Neural cell (in vitro differentiated cells): ENCODE measurements around the gene MEIS1. TPM values are rescaled to one million over a fixed set of nuclear protein-coding genes. Genes with fewer than 3 reads are reported as not detected.
A peak's percentile ranks its signal among the peaks of the same experiment; 100 is the strongest.

Source experiments
- H2AFZ ChIP-seq: fragments of 200-600, 300-800 bp; sonication (generic), shearing (Covaris generic); 2 replicates; pipeline ENCODE4 v1.6.0; 2014; ENCODE audit warnings: low read depth, mild to moderate bottlenecking, antibody characterized with exemption, low read length, moderate library complexity
- H3F3A ChIP-seq: fragments of 200-600 bp; shearing (Covaris generic); 2 replicates; pipeline ENCODE4 v1.6.1; 2016; ENCODE audit warnings: mild to moderate bottlenecking, moderate library complexity, mixed read lengths, antibody characterized with exemption, low read length; ENCODE audit not compliant: insufficient read depth, poor library complexity, severe bottlenecking
- H3K27ac ChIP-seq: fragments of 200-600, 300-800 bp; sonication (generic), shearing (Covaris generic); 2 replicates; pipeline ENCODE4 v1.5.1; 2014; ENCODE audit warnings: mild to moderate bottlenecking, low read length, moderate library complexity
- H3K27me3 ChIP-seq: fragments of 300-800, 200-600 bp; sonication (generic), shearing (Covaris generic); 2 replicates; pipeline ENCODE4 v1.6.0; 2014; ENCODE audit warnings: mild to moderate bottlenecking, low read depth, low read length, moderate library complexity; ENCODE audit not compliant: insufficient read depth
- H3K36me3 ChIP-seq: fragments of 300-800, 200-600 bp; sonication (generic), shearing (Covaris generic); 2 replicates; pipeline ENCODE4 v1.5.1; 2014; ENCODE audit warnings: mild to moderate bottlenecking, antibody characterized with exemption, low read length, moderate library complexity; ENCODE audit not compliant: insufficient read depth
- H3K4me2 ChIP-seq: fragments of 300-800, 200-600 bp; sonication (generic), shearing (Covaris generic); 2 replicates; pipeline ENCODE4 v1.6.0; 2014; ENCODE audit warnings: mild to moderate bottlenecking, low read length
- H3K4me3 ChIP-seq: fragments of 300-800, 200-600 bp; sonication (generic), shearing (Covaris generic); 2 replicates; pipeline ENCODE4 v1.5.1; 2014; ENCODE audit warnings: mild to moderate bottlenecking, low read length, moderate library complexity
- H3K79me2 ChIP-seq: fragments of 200-600 bp; shearing (Covaris generic); replicated peaks from 2 replicates; pipeline ENCODE4 v1.6.0; 2014; ENCODE audit warnings: mild to moderate bottlenecking, low read length, moderate library complexity; ENCODE audit not compliant: insufficient read depth
- H3K9ac ChIP-seq: fragments of 300-800, 200-600 bp; sonication (generic), shearing (Covaris generic); 2 replicates; pipeline ENCODE4 v1.6.1; 2016; ENCODE audit warnings: mild to moderate bottlenecking, low read length, mixed read lengths
- H3K9me2 ChIP-seq: fragments of 200-600 bp; shearing (Covaris generic); 2 replicates; pipeline ENCODE4 v1.6.1; 2016; ENCODE audit warnings: mild to moderate bottlenecking, low read length, mixed read lengths; ENCODE audit not compliant: insufficient read depth
- H3K9me3 ChIP-seq: fragments of 200-600, 300-800 bp; sonication (generic), shearing (Covaris generic); 2 replicates; pipeline ENCODE4 v1.6.1; 2016; ENCODE audit warnings: mild to moderate bottlenecking, mixed run types, low read length, moderate library complexity, mixed read lengths
- H4K20me1 ChIP-seq: fragments of 200-600 bp; shearing (Covaris generic); 2 replicates; pipeline ENCODE4 v1.6.1; 2016; ENCODE audit warnings: mild to moderate bottlenecking, mixed run types; ENCODE audit not compliant: insufficient read depth
- EP300 ChIP-seq: fragments of 450-650 bp; conservative IDR thresholded peaks from 2 replicates; pipeline ENCODE4 v1.6.1; 2014; ENCODE audit warnings: antibody characterized with exemption, mild to moderate bottlenecking, moderate library complexity; ENCODE audit not compliant: poor library complexity, severe bottlenecking
- EZH2 ChIP-seq: fragments of 200-600, 300-800 bp; shearing (Covaris generic), sonication (generic); IDR thresholded peaks from 2 replicates; pipeline ENCODE4 v1.6.1; 2014; ENCODE audit warnings: antibody characterized with exemption, low read length, borderline replicate concordance, mild to moderate bottlenecking; ENCODE audit not compliant: insufficient read depth, poor library complexity, severe bottlenecking
- MXI1 ChIP-seq: fragments of 450-650 bp; conservative IDR thresholded peaks from 2 replicates; pipeline ENCODE4 v1.6.1; 2014; ENCODE audit warnings: antibody characterized with exemption, mild to moderate bottlenecking; ENCODE audit not compliant: poor library complexity, severe bottlenecking
- POLR2AphosphoS5 ChIP-seq: IDR thresholded peaks from 2 replicates; pipeline ENCODE4 v1.6.1; 2012
- RAD21 ChIP-seq: fragments of 450-650 bp; conservative IDR thresholded peaks from 2 replicates; pipeline ENCODE4 v1.6.1; 2014; ENCODE audit warnings: antibody characterized with exemption, mild to moderate bottlenecking, moderate library complexity
- SMC3 ChIP-seq: fragments of 450-650 bp; conservative IDR thresholded peaks from 2 replicates; pipeline ENCODE4 v1.6.1; 2014; ENCODE audit warnings: antibody characterized with exemption, mild to moderate bottlenecking, moderate library complexity; ENCODE audit not compliant: poor library complexity
- TAF1 ChIP-seq: IDR thresholded peaks from 2 replicates; pipeline ENCODE4 v1.6.1; 2012; ENCODE audit warnings: low read depth
- polyA plus RNA-seq: library from polyadenylated mRNA; depleted of rRNA; stranded (reverse); fragments of >200 nt; gene quantifications from 2 replicates; pipeline ENCODE4 v1.2.3, GENCODE V29; 2014
- TF ChIP-seq, protein P1 (sequence below): IDR thresholded peaks from 2 replicates; pipeline ENCODE4 v1.6.1; 2012; ENCODE audit warnings: borderline replicate concordance
- TF ChIP-seq, protein P2 (sequence below): fragments of 450-650 bp; IDR thresholded peaks from 2 replicates; pipeline ENCODE4 v1.5.1; 2014; ENCODE audit warnings: antibody characterized with exemption, mild to moderate bottlenecking, moderate library complexity; ENCODE audit not compliant: poor library complexity, severe bottlenecking

The MEIS1 gene
- polyA plus RNA-seq, 1 donor from 2014 or later, result 46.5 TPM

DNA sequence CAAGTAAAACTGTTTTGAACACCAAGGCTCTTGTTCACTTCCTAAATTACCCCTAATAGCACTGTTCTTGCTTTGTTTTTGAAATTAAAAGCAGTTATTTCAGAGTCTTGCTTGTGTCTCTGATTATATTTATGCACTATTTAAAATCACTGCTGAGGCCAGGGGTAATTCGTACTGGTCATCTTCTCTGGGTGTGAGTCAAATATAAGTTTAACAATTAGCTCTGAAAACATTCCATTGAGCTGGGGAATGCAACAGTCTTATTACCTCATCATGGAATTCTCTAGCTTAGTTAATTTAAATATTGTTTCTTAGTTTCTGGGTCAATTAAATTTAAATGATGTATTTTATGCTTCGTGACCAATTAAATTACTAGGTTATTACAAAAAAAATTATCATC is 135.0 kb downstream of the MEIS1 start:
- Histone ChIP-seq H3K27me3 (no peaks in the 10 kb centered on the region), H3K79me2 (no peaks in the 10 kb centered on the region), H3K4me3 (peak overlapping the region; percentile 54), H3K4me2 (peak overlapping the region; percentile 78), H3K9me2 (no peaks in the 10 kb centered on the region), H3K9me3 (no peaks in the 10 kb centered on the region), H2AFZ (no peak overlapping the region), H3F3A (peaks cover 15% of the 10 kb centered on the region), H3K27ac (peak overlapping the region; percentile 88), H3K9ac (peak overlapping the region; percentile 48), H3K36me3 (no peaks in the 10 kb centered on the region), H4K20me1 (no peaks in the 10 kb centered on the region)
- TF ChIP-seq, protein P1, sequence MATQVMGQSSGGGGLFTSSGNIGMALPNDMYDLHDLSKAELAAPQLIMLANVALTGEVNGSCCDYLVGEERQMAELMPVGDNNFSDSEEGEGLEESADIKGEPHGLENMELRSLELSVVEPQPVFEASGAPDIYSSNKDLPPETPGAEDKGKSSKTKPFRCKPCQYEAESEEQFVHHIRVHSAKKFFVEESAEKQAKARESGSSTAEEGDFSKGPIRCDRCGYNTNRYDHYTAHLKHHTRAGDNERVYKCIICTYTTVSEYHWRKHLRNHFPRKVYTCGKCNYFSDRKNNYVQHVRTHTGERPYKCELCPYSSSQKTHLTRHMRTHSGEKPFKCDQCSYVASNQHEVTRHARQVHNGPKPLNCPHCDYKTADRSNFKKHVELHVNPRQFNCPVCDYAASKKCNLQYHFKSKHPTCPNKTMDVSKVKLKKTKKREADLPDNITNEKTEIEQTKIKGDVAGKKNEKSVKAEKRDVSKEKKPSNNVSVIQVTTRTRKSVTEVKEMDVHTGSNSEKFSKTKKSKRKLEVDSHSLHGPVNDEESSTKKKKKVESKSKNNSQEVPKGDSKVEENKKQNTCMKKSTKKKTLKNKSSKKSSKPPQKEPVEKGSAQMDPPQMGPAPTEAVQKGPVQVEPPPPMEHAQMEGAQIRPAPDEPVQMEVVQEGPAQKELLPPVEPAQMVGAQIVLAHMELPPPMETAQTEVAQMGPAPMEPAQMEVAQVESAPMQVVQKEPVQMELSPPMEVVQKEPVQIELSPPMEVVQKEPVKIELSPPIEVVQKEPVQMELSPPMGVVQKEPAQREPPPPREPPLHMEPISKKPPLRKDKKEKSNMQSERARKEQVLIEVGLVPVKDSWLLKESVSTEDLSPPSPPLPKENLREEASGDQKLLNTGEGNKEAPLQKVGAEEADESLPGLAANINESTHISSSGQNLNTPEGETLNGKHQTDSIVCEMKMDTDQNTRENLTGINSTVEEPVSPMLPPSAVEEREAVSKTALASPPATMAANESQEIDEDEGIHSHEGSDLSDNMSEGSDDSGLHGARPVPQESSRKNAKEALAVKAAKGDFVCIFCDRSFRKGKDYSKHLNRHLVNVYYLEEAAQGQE, result no peak
- no peak for TF ChIP-seq TAF1
- no peak for TF ChIP-seq SMC3
- TF ChIP-seq, protein P2, sequence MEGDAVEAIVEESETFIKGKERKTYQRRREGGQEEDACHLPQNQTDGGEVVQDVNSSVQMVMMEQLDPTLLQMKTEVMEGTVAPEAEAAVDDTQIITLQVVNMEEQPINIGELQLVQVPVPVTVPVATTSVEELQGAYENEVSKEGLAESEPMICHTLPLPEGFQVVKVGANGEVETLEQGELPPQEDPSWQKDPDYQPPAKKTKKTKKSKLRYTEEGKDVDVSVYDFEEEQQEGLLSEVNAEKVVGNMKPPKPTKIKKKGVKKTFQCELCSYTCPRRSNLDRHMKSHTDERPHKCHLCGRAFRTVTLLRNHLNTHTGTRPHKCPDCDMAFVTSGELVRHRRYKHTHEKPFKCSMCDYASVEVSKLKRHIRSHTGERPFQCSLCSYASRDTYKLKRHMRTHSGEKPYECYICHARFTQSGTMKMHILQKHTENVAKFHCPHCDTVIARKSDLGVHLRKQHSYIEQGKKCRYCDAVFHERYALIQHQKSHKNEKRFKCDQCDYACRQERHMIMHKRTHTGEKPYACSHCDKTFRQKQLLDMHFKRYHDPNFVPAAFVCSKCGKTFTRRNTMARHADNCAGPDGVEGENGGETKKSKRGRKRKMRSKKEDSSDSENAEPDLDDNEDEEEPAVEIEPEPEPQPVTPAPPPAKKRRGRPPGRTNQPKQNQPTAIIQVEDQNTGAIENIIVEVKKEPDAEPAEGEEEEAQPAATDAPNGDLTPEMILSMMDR, result no peak
- TF ChIP-seq EZH2, result no peak
- no peak for TF ChIP-seq RAD21
- TF ChIP-seq EP300, result no peak
- no peak for TF ChIP-seq MXI1

DNA sequence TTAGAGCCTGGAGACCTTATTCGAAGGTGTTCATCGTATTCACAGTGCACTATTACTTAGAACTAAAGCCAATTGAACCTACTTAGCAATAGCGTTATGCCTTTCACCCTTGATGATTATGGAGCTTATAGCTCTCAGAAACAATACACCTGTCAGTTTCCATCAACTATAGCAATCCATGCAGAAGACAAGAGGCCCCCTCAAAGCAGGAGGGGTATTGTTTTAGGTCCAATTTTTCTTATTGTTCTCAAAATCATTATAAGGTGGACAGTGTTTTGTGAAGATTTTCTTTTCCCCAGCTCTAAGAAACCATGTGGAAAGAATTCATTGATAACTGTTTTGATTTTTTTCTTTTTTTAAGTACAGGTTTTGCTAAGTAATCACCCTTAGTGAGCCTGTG is 135.5 kb downstream of the MEIS1 start:
- H3K4me3 ChIP-seq, result peak overlapping the region; percentile 54
- TF ChIP-seq, protein P1, result peak; percentile 23
- TF ChIP-seq SMC3 (no peak), MXI1 (no peak), POLR2AphosphoS5 (peak; percentile 13), TAF1 (no peak)
- TF ChIP-seq, protein P2, result no peak
- H3K9ac ChIP-seq, result peak overlapping the region; percentile 48
- H3K79me2 ChIP-seq, result no peaks in the 10 kb centered on the region
- H3K27me3 ChIP-seq, result peaks cover under 1% of the 10 kb centered on the region
- H2AFZ ChIP-seq, result no peak overlapping the region
- H3K4me2 ChIP-seq, result peak overlapping the region; percentile 78
- H4K20me1 ChIP-seq, result no peaks in the 10 kb centered on the region
- H3F3A ChIP-seq, result peaks cover 15% of the 10 kb centered on the region
- H3K9me3 ChIP-seq, result no peaks in the 10 kb centered on the region
- no peaks in the 10 kb centered on the region for H3K36me3 ChIP-seq
- peak overlapping the region; percentile 88 for H3K27ac ChIP-seq
- no peaks in the 10 kb centered on the region for H3K9me2 ChIP-seq
